ENCODE results near the gene SSUH2.

- TF ChIP-seq MLX (CRISPR knock-in tag; conservative IDR thresholded peaks at IDR 0.05) (no peak), HNRNPH1 (optimal IDR thresholded peaks at IDR 0.05; ENCODE audit: low read depth, low read length) (no peak), EZH2 (IDR thresholded peaks at IDR 0.05; ENCODE audit: borderline replicate concordance, low read depth, low read length) (no peak), ZBTB49 (CRISPR knock-in tag; IDR thresholded peaks at IDR 0.05; ENCODE audit: borderline replicate concordance) (no peak), POLR2A (conservative IDR thresholded peaks at IDR 0.05) (no peak), XRCC5 (IDR thresholded peaks at IDR 0.05; ENCODE audit: low read depth, low read length) (no peak), SMC3 (conservative IDR thresholded peaks at IDR 0.05; ENCODE audit: insufficient read depth, low read depth, low read length) (no peak), IRF1 (CRISPR knock-in tag; IDR thresholded peaks at IDR 0.05; ENCODE audit: borderline replicate concordance) (no peak), MIER1 (IDR thresholded peaks at IDR 0.05; ENCODE audit: low read depth) (no peak)
Measured at GRCh38 chr3:8618950-8619349, 25.6 kb downstream of the SSUH2 start.

Data from K562 (cell line).